Dermis blood vessel endothelial cell (primary cell): Measurements from ENCODE around the gene COL11A2. TPM values are rescaled to one million over a fixed set of nuclear protein-coding genes. Genes with fewer than 3 reads are reported as not detected.
"Not testable (repeated sequence)": the region's sequence is repeated elsewhere in the genome, so short reads cannot be mapped to it uniquely, and the experiment has no call there.

Experiments
- DNase-seq: peaks from one replicate; pipeline ENCODE4 v3.0.0; 2010
- total RNA-seq: library from RNA; depleted of rRNA; stranded (reverse); fragments of >200 nt; gene quantifications from 2 replicates; pipeline ENCODE4 v1.2.3, GENCODE V29; 2014

Gene COL11A2
- total RNA-seq, 1 donor from 2014 or later, result 0.34 TPM

GRCh38 chr6:33150560-33150959 lies 41.7 kb downstream of the COL11A2 start:
- DNase-seq, result not testable (repeated sequence)

- DNase-seq, result peak; percentile 68
These were observed 44.2 kb downstream of the COL11A2 start for GRCh38 chr6:33147807-33148666.

- DNase-seq, result no peak
These were observed 47.9 kb downstream of the COL11A2 start for GRCh38 chr6:33144373-33144772.

- DNase-seq, result no peak
These were observed 49.0 kb downstream of the COL11A2 start for GRCh38 chr6:33143113-33143770.

GRCh38 chr6:33142501-33143070 lies 49.7 kb downstream of the COL11A2 start:
- no peak for DNase-seq

GRCh38 chr6:33140556-33140955 lies 51.7 kb downstream of the COL11A2 start:
- no peak for DNase-seq

- no peak for DNase-seq
These were observed 52.6 kb downstream of the COL11A2 start for GRCh38 chr6:33139596-33140206.

GRCh38 chr6:33136310-33136900 lies 55.9 kb downstream of the COL11A2 start:
- DNase-seq, result no peak

- no peak for DNase-seq
These were observed 60.2 kb downstream of the COL11A2 start for GRCh38 chr6:33132081-33132524.

- DNase-seq, result no peak
These were observed 63.9 kb downstream of the COL11A2 start for GRCh38 chr6:33128318-33128717.

GRCh38 chr6:33126101-33126714 lies 66.1 kb downstream of the COL11A2 start:
- DNase-seq, result peak; percentile 72

GRCh38 chr6:33124947-33125346 lies 67.3 kb downstream of the COL11A2 start:
- DNase-seq, result no peak

GRCh38 chr6:33124525-33124901 lies 67.8 kb downstream of the COL11A2 start:
- DNase-seq, result no peak

- DNase-seq, result peak; percentile 46
These were observed 68.3 kb downstream of the COL11A2 start for GRCh38 chr6:33123732-33124524.

- no peak for DNase-seq
These were observed 69.1 kb downstream of the COL11A2 start for GRCh38 chr6:33123181-33123580.

GRCh38 chr6:33120001-33120400 lies 72.3 kb downstream of the COL11A2 start:
- DNase-seq, result no peak

- peak; percentile 72 for DNase-seq
These were observed 73.6 kb downstream of the COL11A2 start for GRCh38 chr6:33118525-33119123.

GRCh38 chr6:33117811-33118277 lies 74.4 kb downstream of the COL11A2 start:
- DNase-seq, result no peak

GRCh38 chr6:33116841-33117711 lies 75.2 kb downstream of the COL11A2 start:
- DNase-seq, result no peak

- no peak for DNase-seq
These were observed 75.8 kb downstream of the COL11A2 start for GRCh38 chr6:33116417-33116816.
